Measurements from ENCODE around the gene PYROXD2.
"Not testable (repeated sequence)": the region's sequence is repeated elsewhere in the genome, so short reads cannot be mapped to it uniquely, and the experiment has no call there.

The PYROXD2 gene

GRCh38 chr10:98390406-98390805 lies 24.6 kb downstream of the PYROXD2 start:
- no peak for DNase-seq

- DNase-seq: no peak
These were observed 25.6 kb downstream of the PYROXD2 start for GRCh38 chr10:98389398-98389797.

- DNase-seq: no peak
These were observed 26.8 kb downstream of the PYROXD2 start for GRCh38 chr10:98388101-98388655.

GRCh38 chr10:98384531-98385133 lies 30.4 kb downstream of the PYROXD2 start:
- no peak for DNase-seq

GRCh38 chr10:98383869-98384268 lies 31.1 kb downstream of the PYROXD2 start:
- no peak for DNase-seq

- DNase-seq: not testable (repeated sequence)
These were observed 31.8 kb downstream of the PYROXD2 start for GRCh38 chr10:98383134-98383667.

- DNase-seq: no peak
These were observed 32.3 kb downstream of the PYROXD2 start for GRCh38 chr10:98382691-98383101.

- no peak for DNase-seq
These were observed 34.3 kb downstream of the PYROXD2 start for GRCh38 chr10:98380493-98381339.

GRCh38 chr10:98378722-98379121 lies 36.3 kb downstream of the PYROXD2 start:
- no peak for DNase-seq

- DNase-seq: no peak
These were observed 37.4 kb downstream of the PYROXD2 start for GRCh38 chr10:98377536-98377935.

- no peak for DNase-seq
These were observed 38.0 kb downstream of the PYROXD2 start for GRCh38 chr10:98377001-98377400.

GRCh38 chr10:98376485-98376884 lies 38.5 kb downstream of the PYROXD2 start:
- DNase-seq: no peak

GRCh38 chr10:98374217-98374985 lies 40.6 kb downstream of the PYROXD2 start:
- no peak for DNase-seq

GRCh38 chr10:98373260-98374040 lies 41.5 kb downstream of the PYROXD2 start:
- DNase-seq: no peak

GRCh38 chr10:98370831-98371820 lies 43.9 kb downstream of the PYROXD2 start:
- DNase-seq: no peak

- DNase-seq: no peak
These were observed 45.2 kb downstream of the PYROXD2 start for GRCh38 chr10:98369801-98370200.

GRCh38 chr10:98368644-98369043 lies 46.3 kb downstream of the PYROXD2 start:
- DNase-seq: no peak

- DNase-seq: no peak
These were observed 47.2 kb downstream of the PYROXD2 start for GRCh38 chr10:98367604-98368451.

GRCh38 chr10:98366062-98366530 lies 48.9 kb downstream of the PYROXD2 start:
- no peak for DNase-seq

Measured in activated CD4-positive, alpha-beta T cell treated with anti-CD3 and anti-CD28 coated beads, Interleukin-2, amount 50 U/mL, for 1 hour (primary cell).